Measurements from ENCODE around the gene MED20. TPM values are rescaled to one million over a fixed set of nuclear protein-coding genes. Genes with fewer than 3 reads are reported as not detected.

The MED20 gene
- total RNA-seq, 1 experiment from 2014 or later = 31.8 TPM

- no peak for DNase-seq (ENCODE audit: low spot score)
- BruUV-seq (replicated peaks) = no TSS peak
- Histone ChIP-seq H3K4me3 (ENCODE audit: low read depth, low read length, poor library complexity, severe bottlenecking) (no peak overlapping the region), H3K27ac (ENCODE audit: low read depth, low read length, poor library complexity, severe bottlenecking) (no peak overlapping the region), H3K36me3 (ENCODE audit: insufficient read depth, low read length, poor library complexity, severe bottlenecking) (no peaks in the 10 kb centered on the region), H3K27me3 (replicated peaks; ENCODE audit: insufficient read depth, low read depth, low read length, poor library complexity) (no peaks in the 10 kb centered on the region), H3K9me3 (ENCODE audit: low read depth, low read length, poor library complexity, severe bottlenecking) (no peaks in the 10 kb centered on the region), H3K4me1 (ENCODE audit: insufficient read depth, low read length, poor library complexity, severe bottlenecking) (no peaks in the 10 kb centered on the region)
- ChIA-PET CTCF (no interaction called here), POLR2A (ENCODE audit: low non-redundant PET) (no interaction called here)
- intact Hi-C loops (cut with micrococcal nuclease; ENCODE audit: unreplicated experiment) = no loop called here
- TF ChIP-seq CTCF (conservative IDR thresholded peaks at IDR 0.05; ENCODE audit: low read depth, low read length) (no peak), EZH2 (IDR thresholded peaks at IDR 0.05; ENCODE audit: borderline replicate concordance, low read depth, low read length, poor library complexity, severe bottlenecking) (no peak)
Observed at GRCh38 chr6:41965429-41966213, 44.7 kb upstream of the MED20 start.

GRCh38 chr6:41964201-41964887, 43.4 kb upstream of the MED20 start:
- intact Hi-C loops (cut with micrococcal nuclease; ENCODE audit: unreplicated experiment) = no loop called here
- POLR2A ChIA-PET (ENCODE audit: low non-redundant PET) = no interaction called here
- DNase-seq (ENCODE audit: low spot score) = no peak
- no peaks in the 10 kb centered on the region for H3K4me1 ChIP-seq (ENCODE audit: insufficient read depth, low read length, poor library complexity, severe bottlenecking)
- no peak for TF ChIP-seq EZH2 (IDR thresholded peaks at IDR 0.05; ENCODE audit: borderline replicate concordance, low read depth, low read length, poor library complexity, severe bottlenecking)
- no peak for TF ChIP-seq CTCF (conservative IDR thresholded peaks at IDR 0.05; ENCODE audit: low read depth, low read length)
- no peaks in the 10 kb centered on the region for H3K9me3 ChIP-seq (ENCODE audit: low read depth, low read length, poor library complexity, severe bottlenecking)
- BruUV-seq (replicated peaks) = no TSS peak
- no peak overlapping the region for H3K27ac ChIP-seq (ENCODE audit: low read depth, low read length, poor library complexity, severe bottlenecking)
- no peak overlapping the region for H3K4me3 ChIP-seq (ENCODE audit: low read depth, low read length, poor library complexity, severe bottlenecking)
- H3K27me3 ChIP-seq (replicated peaks; ENCODE audit: insufficient read depth, low read depth, low read length, poor library complexity) = no peaks in the 10 kb centered on the region
- no peaks in the 10 kb centered on the region for H3K36me3 ChIP-seq (ENCODE audit: insufficient read depth, low read length, poor library complexity, severe bottlenecking)
- CTCF ChIA-PET = no interaction called here

DNA sequence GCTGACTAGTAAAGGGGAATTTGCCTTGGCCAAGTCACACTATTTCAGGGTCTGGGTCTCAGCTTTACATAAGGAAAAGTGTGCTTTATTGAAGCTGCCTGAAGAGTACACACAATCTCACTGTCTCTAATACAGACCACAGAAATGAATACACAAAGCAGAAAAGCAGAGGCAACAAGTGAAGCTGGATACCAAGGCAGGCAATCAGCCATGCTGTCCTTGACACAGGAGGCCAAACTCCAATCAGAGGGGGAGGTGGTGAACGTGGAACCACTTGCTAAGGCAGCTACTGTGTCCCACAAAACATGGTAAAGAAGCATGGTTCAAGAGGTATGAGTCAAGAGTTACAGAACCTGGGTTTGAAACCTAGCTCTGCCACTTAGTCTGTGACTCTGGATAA, 42.4 kb upstream of the MED20 start:
- CTCF ChIA-PET = no interaction called here
- Histone ChIP-seq H3K36me3 (ENCODE audit: insufficient read depth, low read length, poor library complexity, severe bottlenecking) (no peaks in the 10 kb centered on the region), H3K9me3 (ENCODE audit: low read depth, low read length, poor library complexity, severe bottlenecking) (no peaks in the 10 kb centered on the region), H3K27me3 (replicated peaks; ENCODE audit: insufficient read depth, low read depth, low read length, poor library complexity) (no peaks in the 10 kb centered on the region), H3K27ac (ENCODE audit: low read depth, low read length, poor library complexity, severe bottlenecking) (no peak overlapping the region), H3K4me1 (ENCODE audit: insufficient read depth, low read length, poor library complexity, severe bottlenecking) (no peaks in the 10 kb centered on the region), H3K4me3 (ENCODE audit: low read depth, low read length, poor library complexity, severe bottlenecking) (no peak overlapping the region)
- no peak for DNase-seq (ENCODE audit: low spot score)
- POLR2A ChIA-PET (ENCODE audit: low non-redundant PET) = interaction anchor here (0.6 kb wide), 1 partner anchor 28 kb away, joined by 3 read pairs; no protein-coding TSS in a partner anchor
- intact Hi-C loops (cut with micrococcal nuclease; ENCODE audit: unreplicated experiment) = no loop called here
- no TSS peak for BruUV-seq (replicated peaks)
- TF ChIP-seq EZH2 (IDR thresholded peaks at IDR 0.05; ENCODE audit: borderline replicate concordance, low read depth, low read length, poor library complexity, severe bottlenecking) = no peak
- no peak for TF ChIP-seq CTCF (conservative IDR thresholded peaks at IDR 0.05; ENCODE audit: low read depth, low read length)

All from A673 (cell line).